NCI-H524 (cell line): ENCODE results near the gene CDC25B.

Experiments
- DNase-seq, 2 experiments: peaks; one replicate each; lab custom pipeline; 2025; lab: John Stamatoyannopoulos, UW

CDC25B gene

GRCh38 chr20:3804254-3804751 lies 8.2 kb downstream of the CDC25B start:
- no peak for DNase-seq

DNA sequence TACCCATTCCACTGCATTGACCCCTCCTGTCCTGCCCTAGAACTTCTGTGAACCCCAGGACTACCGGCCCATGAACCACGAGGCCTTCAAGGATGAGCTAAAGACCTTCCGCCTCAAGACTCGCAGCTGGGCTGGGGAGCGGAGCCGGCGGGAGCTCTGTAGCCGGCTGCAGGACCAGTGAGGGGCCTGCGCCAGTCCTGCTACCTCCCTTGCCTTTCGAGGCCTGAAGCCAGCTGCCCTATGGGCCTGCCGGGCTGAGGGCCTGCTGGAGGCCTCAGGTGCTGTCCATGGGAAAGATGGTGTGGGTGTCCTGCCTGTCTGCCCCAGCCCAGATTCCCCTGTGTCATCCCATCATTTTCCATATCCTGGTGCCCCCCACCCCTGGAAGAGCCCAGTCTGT lies 8.7 kb downstream of the CDC25B start:
- no peak for DNase-seq

DNA sequence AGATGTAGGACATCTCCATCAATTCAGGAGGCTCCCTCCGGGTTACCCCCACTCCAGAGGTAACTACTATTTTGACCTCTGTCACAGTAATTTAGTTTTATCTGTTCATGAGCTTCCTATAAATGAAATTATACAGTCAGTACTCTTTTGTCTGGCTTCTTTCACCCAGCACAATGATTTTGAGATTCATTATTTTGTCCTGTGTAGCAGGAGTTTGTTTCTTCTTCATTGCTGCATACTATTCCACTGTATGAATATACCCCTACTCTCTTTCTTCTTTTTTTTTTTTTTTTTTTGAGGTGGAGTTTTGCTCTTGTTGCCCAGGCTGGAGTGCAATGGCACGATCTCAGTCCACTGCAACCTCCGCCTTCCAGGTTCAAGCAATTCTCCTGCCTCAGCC lies 12.4 kb downstream of the CDC25B start:
- no peak for DNase-seq

DNA sequence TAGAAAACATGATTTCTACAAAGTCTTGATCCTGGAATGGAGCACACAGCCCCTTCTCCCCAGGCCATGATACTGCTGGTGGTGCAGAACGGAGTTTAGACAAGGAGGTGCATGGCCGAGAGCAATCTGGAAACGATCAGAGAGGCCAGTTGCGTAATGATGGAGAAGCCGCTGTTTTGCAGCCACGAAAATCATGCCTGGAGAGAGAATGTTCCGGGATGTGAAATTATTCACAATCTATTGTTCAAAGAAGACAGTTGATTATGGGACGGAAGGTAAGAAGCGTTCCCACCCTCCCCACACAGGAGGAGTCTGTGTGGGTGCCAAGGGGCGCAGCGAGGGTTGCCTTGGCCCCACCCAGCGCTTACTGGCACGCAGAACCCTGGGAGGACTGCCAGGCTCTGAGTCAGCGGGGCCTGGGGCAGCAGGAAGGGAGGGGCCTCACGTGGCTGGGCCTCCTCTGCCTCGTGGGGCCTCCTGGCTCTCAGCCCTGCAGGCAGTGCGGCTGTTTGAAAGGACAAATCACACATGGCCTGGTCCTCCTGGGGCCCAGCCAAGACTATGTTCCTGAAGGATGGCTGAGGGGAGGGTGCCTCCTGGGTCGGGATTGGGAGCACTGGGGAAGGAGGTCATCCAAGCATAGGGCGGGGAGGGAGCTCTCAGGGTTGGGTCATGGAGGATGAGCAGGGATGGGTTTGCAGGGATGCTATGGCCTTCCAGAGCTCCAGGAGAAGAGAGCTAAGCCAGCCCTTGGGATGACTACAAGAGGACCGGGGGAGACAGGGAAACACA lies 15.6 kb downstream of the CDC25B start:
- no peak for DNase-seq

- DNase-seq = no peak
Observed at GRCh38 chr20:3812259-3812681, 16.2 kb downstream of the CDC25B start.

- DNase-seq = no peak
Observed at GRCh38 chr20:3812975-3813847, 17.1 kb downstream of the CDC25B start.

GRCh38 chr20:3813848-3814581 lies 17.9 kb downstream of the CDC25B start:
- DNase-seq = no peak

DNA sequence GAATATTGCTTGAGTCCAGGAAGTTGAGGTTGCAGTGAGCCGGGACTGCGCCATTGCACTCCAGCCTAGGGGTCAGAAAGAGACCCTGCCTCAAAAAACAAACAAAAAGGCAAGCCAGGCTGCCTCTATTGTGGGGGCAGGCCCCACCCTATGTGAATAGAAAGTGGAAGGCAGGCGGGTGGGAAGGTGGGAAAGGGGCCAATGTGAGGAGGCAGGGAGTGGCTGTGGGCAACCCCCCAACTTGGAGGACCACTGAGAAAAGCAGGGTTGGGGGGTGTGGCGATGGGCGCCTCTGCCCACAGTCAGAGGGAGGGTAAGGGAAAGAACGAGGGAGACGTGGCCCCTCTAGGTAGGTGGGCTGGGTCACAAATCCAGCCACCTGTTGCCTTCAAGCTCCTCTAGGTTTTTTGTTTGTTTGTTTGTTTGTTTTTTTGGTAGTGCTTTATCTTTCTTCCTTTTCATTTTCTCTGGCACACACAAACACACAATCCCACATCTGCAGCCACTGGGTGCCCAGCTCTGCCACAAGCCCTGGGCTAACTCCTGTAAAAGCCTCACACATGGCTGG lies 18.9 kb downstream of the CDC25B start:
- no peak for DNase-seq

GRCh38 chr20:3815703-3816315 lies 19.7 kb downstream of the CDC25B start:
- DNase-seq = no peak

DNA sequence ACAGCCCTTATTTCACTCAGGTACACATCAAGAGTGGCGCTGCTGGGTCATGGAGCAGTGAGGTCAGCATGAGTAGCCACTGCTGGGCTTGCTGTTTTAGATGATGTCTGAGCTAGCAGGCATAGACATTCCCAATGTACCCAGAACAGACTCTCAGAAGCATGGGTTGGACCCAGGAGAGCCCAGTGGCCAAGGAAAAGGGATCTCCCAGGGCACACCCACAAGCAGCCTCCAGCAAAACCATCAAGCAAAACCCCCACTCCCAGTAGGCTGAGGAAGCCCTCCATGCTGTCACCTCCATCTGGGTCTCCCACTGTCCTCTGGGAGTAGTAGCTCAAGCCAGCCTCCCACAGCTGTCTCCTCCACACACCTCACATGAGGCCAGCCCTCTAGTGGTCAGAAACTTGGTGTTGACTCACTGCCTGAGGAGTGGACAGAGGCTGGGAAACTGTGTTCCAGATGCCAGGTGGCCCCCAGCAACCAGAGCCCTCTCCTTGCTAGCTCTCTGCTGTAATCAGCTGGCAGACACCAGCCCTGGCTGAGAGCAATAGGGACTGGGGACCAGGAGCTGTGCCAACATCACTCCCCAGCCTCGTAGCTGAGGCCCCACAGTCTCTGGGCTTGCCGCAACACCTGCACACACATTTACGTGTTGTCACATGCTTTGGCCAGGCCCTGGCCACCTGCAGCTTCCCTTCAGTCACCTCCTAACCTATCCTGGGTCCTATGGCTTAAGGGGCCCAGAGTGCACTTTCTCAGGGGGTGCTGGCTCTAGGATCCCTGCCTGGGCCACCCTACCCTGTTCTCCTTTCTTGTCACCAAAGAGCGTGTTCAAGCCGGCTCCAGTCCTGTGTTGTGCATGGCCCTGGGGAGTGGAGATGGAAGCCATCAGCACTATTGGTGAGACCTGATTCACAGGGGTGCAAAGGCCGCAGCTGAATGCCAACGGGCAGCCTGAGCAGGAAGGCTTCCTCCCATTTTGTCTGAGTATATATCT lies 22.3 kb downstream of the CDC25B start:
- DNase-seq = peak; percentile 95 to 97

GRCh38 chr20:3819411-3820047 lies 23.4 kb downstream of the CDC25B start:
- no peak for DNase-seq

GRCh38 chr20:3820048-3820900 lies 24.2 kb downstream of the CDC25B start, which contains the start of gene AP5S1:
AP5S1 (plus strand) TSS chr20:3820547; CDS start chr20:3822118, 1,571 bp downstream.
- DNase-seq = peak; percentile 92 to 96

DNA sequence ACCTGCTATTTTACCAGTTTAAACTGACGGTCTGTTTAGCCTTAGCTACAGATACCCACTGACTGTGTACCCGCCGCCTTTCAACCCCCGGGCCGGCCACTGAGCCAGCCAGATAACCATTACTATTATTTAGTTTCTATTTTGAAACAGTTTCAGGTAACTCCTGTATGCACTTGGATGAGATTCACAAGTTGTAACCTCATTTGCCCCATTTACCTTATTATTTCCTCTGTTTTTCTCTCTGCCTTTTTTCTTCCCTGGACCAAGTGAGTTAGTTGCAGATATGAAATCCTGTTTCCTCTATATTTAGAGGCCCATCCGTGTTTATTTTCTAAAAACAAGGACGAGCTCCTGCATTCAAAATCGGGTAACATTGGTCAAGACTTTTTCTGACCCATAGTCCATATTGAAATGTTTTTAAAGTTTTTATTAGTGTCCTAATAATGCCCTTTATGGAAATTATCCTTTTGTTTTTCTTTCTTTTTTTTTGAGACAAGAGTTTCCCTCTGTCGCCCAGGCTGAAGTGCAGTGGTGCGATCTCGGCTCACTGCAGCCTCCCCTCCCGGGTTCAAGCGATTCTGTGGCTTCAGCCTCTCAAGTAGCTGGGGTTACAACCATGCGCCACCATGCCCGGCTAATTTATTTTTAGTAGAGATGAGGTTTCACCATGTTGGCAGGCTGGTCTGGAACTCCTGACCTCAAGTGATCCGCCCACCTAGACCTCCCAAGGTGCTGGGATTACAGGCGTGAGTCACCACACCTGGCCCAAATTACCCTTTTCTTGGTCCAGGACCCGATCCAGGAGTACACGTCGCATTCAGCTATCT lies 25.0 kb downstream of the CDC25B start:
- DNase-seq = no peak

DNA sequence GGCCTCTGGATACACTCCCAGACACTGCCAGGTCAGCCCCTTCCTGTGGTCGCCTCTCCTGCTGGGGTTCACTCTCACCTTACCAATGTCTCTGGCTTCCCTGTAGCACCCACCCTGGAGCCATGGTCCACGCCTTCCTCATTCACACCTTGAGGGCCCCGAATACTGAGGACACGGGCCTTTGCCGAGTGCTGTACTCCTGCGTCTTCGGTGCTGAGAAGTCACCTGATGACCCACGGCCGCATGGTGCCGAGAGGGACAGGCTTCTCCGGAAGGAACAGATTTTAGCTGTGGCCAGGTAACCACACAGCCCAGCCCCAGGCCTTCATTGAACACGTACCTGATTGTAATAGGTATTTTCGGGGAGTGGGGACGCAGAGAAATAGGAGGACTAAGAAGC lies 25.9 kb downstream of the CDC25B start:
- DNase-seq = no peak

- no peak for DNase-seq
Observed at GRCh38 chr20:3823881-3824280, 27.8 kb downstream of the CDC25B start.

GRCh38 chr20:3825526-3825925 lies 29.4 kb downstream of the CDC25B start:
- DNase-seq = no peak

DNA sequence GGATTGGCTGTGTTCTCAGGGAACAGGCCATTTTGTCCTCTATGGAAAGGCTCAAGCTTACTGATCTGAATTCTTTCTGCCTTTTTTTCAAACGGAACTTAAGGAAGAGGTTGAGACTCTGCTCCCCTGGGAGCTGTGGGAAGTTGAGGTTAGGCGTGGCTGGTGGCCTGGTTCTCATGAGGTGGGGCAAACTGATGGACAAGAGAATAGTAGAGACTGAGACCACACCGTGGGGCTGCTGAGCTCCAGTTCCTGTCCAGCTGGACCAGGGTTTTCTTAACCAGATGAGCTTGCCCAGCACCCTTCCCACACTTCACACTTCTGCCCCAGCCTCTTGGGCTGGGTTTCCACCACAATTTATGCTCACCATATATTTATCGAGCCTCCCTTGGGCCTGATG lies 30.3 kb downstream of the CDC25B start:
- DNase-seq = no peak

DNA sequence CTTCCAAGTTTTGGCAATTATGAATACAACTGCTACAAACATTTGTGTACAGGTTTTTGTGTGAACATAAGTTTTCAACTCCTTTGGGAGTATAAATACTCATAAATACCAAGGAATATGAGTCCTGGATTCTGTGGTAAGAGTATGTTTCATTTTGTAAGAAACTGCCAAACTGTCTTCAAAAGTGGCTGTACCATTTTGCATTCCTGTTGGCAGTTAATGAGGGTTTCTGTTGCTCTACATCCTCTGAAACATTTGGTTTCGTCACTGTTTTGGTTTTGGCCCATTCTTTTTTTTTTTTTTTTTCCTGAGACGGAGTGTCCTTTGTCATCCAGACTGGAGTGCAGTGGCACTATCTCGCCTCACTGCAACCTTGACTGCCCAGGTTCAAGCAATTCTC lies 32.7 kb downstream of the CDC25B start:
- DNase-seq = no peak
